ENCODE measurements around the gene SCMH1. TPM values are rescaled to one million over a fixed set of nuclear protein-coding genes. Genes with fewer than 3 reads are reported as not detected.

SCMH1 gene
- polyA plus RNA-seq, 1 donor from 2014 or later: 23.0 TPM

DNA sequence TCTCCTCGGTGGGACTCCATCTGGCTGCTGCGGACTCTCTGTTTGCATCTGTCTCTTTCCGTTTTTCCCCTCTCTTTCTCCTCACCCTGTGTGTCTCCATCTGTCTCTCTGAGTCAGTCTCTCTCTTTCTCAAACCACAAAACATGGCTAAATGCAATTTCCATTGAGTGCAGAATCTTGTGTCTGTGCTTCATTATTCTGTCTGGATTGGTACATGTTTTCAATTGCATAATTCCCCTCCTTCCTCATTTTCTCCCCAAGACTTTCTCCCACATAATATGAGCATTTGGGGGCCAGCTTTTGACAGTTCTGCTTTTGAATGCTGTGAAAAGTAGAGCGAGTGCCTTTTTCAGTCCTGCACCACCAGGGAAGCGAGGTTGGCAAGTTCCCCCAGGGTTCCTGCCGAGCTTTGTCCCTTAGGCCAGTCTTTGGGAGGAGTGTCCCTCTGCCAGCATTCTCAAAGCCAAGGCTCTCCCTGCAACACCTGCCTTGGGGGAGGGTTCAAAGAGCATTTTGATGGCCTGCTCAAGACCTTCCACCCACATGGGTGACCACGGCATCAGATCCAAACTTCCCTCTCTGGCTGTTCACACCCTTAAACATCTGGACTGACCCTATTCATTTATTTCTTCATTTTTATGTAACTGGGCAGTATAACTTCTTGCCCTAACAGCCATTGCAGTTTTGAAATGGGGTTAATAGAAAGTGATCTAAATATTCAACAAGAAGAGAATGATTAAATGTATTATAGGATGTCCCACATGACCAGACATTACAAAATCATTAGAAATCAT, 32.8 kb upstream of the SCMH1 start:
- no peak for TF ChIP-seq RAD21 (conservative IDR thresholded peaks at IDR 0.05)
- TF ChIP-seq SMC3 (conservative IDR thresholded peaks at IDR 0.05; ENCODE audit: poor library complexity): no peak
- no peak for TF ChIP-seq EZH2 (IDR thresholded peaks at IDR 0.05; ENCODE audit: borderline replicate concordance, insufficient read depth, low read length, poor library complexity, severe bottlenecking)
- TF ChIP-seq EP300 (conservative IDR thresholded peaks at IDR 0.05; ENCODE audit: poor library complexity, severe bottlenecking): no peak
- TF ChIP-seq POLR2AphosphoS5 (IDR thresholded peaks at IDR 0.05): no peak
- TF ChIP-seq MXI1 (conservative IDR thresholded peaks at IDR 0.05; ENCODE audit: poor library complexity, severe bottlenecking): no peak
- TF ChIP-seq, protein P1, sequence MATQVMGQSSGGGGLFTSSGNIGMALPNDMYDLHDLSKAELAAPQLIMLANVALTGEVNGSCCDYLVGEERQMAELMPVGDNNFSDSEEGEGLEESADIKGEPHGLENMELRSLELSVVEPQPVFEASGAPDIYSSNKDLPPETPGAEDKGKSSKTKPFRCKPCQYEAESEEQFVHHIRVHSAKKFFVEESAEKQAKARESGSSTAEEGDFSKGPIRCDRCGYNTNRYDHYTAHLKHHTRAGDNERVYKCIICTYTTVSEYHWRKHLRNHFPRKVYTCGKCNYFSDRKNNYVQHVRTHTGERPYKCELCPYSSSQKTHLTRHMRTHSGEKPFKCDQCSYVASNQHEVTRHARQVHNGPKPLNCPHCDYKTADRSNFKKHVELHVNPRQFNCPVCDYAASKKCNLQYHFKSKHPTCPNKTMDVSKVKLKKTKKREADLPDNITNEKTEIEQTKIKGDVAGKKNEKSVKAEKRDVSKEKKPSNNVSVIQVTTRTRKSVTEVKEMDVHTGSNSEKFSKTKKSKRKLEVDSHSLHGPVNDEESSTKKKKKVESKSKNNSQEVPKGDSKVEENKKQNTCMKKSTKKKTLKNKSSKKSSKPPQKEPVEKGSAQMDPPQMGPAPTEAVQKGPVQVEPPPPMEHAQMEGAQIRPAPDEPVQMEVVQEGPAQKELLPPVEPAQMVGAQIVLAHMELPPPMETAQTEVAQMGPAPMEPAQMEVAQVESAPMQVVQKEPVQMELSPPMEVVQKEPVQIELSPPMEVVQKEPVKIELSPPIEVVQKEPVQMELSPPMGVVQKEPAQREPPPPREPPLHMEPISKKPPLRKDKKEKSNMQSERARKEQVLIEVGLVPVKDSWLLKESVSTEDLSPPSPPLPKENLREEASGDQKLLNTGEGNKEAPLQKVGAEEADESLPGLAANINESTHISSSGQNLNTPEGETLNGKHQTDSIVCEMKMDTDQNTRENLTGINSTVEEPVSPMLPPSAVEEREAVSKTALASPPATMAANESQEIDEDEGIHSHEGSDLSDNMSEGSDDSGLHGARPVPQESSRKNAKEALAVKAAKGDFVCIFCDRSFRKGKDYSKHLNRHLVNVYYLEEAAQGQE (IDR thresholded peaks at IDR 0.05; ENCODE audit: borderline replicate concordance): no peak
- TF ChIP-seq, protein P2, sequence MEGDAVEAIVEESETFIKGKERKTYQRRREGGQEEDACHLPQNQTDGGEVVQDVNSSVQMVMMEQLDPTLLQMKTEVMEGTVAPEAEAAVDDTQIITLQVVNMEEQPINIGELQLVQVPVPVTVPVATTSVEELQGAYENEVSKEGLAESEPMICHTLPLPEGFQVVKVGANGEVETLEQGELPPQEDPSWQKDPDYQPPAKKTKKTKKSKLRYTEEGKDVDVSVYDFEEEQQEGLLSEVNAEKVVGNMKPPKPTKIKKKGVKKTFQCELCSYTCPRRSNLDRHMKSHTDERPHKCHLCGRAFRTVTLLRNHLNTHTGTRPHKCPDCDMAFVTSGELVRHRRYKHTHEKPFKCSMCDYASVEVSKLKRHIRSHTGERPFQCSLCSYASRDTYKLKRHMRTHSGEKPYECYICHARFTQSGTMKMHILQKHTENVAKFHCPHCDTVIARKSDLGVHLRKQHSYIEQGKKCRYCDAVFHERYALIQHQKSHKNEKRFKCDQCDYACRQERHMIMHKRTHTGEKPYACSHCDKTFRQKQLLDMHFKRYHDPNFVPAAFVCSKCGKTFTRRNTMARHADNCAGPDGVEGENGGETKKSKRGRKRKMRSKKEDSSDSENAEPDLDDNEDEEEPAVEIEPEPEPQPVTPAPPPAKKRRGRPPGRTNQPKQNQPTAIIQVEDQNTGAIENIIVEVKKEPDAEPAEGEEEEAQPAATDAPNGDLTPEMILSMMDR (IDR thresholded peaks at IDR 0.05; ENCODE audit: poor library complexity, severe bottlenecking): no peak
- TF ChIP-seq TAF1 (IDR thresholded peaks at IDR 0.05; ENCODE audit: low read depth): no peak
- H3K36me3 ChIP-seq (ENCODE audit: insufficient read depth, low read length): no peaks in the 10 kb centered on the region
- H4K20me1 ChIP-seq (ENCODE audit: insufficient read depth): no peaks in the 10 kb centered on the region
- H3K4me2 ChIP-seq (ENCODE audit: low read length): no peak overlapping the region
- H3K79me2 ChIP-seq (replicated peaks; ENCODE audit: insufficient read depth, low read length): no peaks in the 10 kb centered on the region
- no peak overlapping the region for H3K9ac ChIP-seq (ENCODE audit: low read length)
- H3F3A ChIP-seq (ENCODE audit: insufficient read depth, low read length, poor library complexity, severe bottlenecking): no peaks in the 10 kb centered on the region
- H3K27me3 ChIP-seq (ENCODE audit: insufficient read depth, low read depth, low read length): no peaks in the 10 kb centered on the region
- H3K4me3 ChIP-seq (ENCODE audit: low read length): no peak overlapping the region
- no peaks in the 10 kb centered on the region for H3K9me2 ChIP-seq (ENCODE audit: insufficient read depth, low read length)
- H2AFZ ChIP-seq (ENCODE audit: low read depth, low read length): no peak overlapping the region
- H3K27ac ChIP-seq (ENCODE audit: low read length): no peak overlapping the region
- no peaks in the 10 kb centered on the region for H3K9me3 ChIP-seq (ENCODE audit: low read length)

DNA sequence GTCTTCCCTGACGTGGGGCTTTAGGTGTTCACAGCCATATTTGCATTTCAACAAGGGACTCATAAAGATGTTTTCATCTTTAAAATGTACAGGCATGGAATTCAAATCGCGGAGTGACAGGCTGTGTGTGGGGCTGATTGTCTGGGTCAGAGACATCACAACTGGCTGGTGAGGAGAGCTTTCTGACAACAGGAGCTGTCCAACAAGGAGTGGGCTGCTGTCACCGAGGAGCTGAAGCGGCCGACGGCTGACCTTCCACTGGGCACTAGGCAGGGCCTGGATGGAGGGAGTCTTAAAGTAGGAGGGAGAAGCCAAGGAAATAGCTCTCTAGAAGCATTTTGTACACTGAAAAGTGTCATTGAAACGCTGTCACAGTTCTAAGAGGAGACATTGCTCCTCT, 30.5 kb upstream of the SCMH1 start:
- Histone ChIP-seq H3K4me3 (ENCODE audit: low read length) (no peak overlapping the region), H4K20me1 (ENCODE audit: insufficient read depth) (no peaks in the 10 kb centered on the region), H3K9me2 (ENCODE audit: insufficient read depth, low read length) (no peaks in the 10 kb centered on the region), H3K79me2 (replicated peaks; ENCODE audit: insufficient read depth, low read length) (no peaks in the 10 kb centered on the region), H2AFZ (ENCODE audit: low read depth, low read length) (no peak overlapping the region), H3K9me3 (ENCODE audit: low read length) (no peaks in the 10 kb centered on the region), H3K4me2 (ENCODE audit: low read length) (no peak overlapping the region), H3K36me3 (ENCODE audit: insufficient read depth, low read length) (no peaks in the 10 kb centered on the region), H3K27me3 (ENCODE audit: insufficient read depth, low read depth, low read length) (no peaks in the 10 kb centered on the region), H3K27ac (ENCODE audit: low read length) (no peak overlapping the region), H3K9ac (ENCODE audit: low read length) (no peak overlapping the region), H3F3A (ENCODE audit: insufficient read depth, low read length, poor library complexity, severe bottlenecking) (no peaks in the 10 kb centered on the region)
- TF ChIP-seq RAD21 (conservative IDR thresholded peaks at IDR 0.05) (no peak), TAF1 (IDR thresholded peaks at IDR 0.05; ENCODE audit: low read depth) (no peak)

Data from neural cell (in vitro differentiated cells).